GM13977 (cell line): ENCODE data around the gene IFT172.
"Not testable (repeated sequence)": the region's sequence is repeated elsewhere in the genome, so short reads cannot be mapped to it uniquely, and the experiment has no call there.

Experiments
- DNase-seq: peaks from one replicate; pipeline ENCODE4 v3.0.0; 2012; ENCODE audit warnings: low spot score
- in situ Hi-C: fragments of 300-500 bp; cut with MboI; formaldehyde crosslinking; loops from one replicate; pipeline ENCODE4 v1.12.0; 2022; ENCODE audit warnings: low sequenced_read_pairs, low pct_unique_long_range_greater_than_20kb, mixed read lengths, inconsistent platforms; ENCODE audit not compliant: unreplicated experiment
- TF ChIP-seq, protein P1 (sequence below): IDR thresholded peaks from 2 replicates; pipeline ENCODE4 v1.5.1; 2012; ENCODE audit warnings: mild to moderate bottlenecking, control low read depth; ENCODE audit not compliant: insufficient read depth; ENCODE audit errors: extremely low read depth, missing control alignments

IFT172 gene

DNA sequence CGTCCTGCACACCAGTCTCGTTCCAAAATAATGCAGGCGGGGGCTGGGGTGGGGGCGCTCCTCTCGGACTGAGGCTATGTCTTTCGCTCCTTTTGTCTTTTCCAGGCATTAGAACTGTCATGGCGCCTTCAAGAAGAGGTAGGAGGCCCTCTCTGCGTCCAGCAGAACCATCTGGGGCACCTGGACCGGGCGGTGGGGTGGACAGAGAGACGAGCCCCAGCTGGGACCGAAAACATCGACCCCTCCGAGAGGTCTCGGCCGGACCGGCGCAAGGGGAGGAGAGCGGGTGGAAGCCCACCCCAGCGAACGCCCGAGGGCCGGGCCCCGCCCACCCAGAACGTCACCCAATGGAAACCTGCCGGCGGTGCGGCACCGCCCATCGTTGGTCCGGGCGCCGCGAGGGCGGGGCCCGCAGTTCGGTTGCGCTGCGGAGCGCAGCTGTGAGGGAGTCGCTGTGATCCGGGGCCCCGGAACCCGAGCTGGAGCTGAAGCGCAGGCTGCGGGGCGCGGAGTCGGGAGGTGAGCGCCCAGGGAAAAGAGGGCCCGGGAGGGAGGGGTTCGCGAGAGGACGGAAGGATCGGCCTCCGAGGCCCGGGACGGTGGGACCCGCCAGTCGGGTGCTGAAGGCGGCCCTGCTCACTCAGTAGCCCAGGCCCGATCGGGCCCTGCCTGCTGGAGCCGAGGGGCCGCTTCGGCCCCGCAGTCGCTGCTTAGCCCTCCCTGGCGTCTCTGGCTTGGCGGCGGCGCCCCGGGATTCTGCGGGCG, 61.1 kb downstream of the IFT172 start, which contains the start of gene NRBP1:
Gene NRBP1, plus strand, starts transcription at position 419 of the 765 bp plus-strand sequence. CDS start 4,643 bp downstream, outside the sequence.
- TF ChIP-seq, protein P1, sequence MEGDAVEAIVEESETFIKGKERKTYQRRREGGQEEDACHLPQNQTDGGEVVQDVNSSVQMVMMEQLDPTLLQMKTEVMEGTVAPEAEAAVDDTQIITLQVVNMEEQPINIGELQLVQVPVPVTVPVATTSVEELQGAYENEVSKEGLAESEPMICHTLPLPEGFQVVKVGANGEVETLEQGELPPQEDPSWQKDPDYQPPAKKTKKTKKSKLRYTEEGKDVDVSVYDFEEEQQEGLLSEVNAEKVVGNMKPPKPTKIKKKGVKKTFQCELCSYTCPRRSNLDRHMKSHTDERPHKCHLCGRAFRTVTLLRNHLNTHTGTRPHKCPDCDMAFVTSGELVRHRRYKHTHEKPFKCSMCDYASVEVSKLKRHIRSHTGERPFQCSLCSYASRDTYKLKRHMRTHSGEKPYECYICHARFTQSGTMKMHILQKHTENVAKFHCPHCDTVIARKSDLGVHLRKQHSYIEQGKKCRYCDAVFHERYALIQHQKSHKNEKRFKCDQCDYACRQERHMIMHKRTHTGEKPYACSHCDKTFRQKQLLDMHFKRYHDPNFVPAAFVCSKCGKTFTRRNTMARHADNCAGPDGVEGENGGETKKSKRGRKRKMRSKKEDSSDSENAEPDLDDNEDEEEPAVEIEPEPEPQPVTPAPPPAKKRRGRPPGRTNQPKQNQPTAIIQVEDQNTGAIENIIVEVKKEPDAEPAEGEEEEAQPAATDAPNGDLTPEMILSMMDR, result peak; percentile 13
- DNase-seq, result peak; percentile 96
- in situ Hi-C loops, result no loop called here

DNA sequence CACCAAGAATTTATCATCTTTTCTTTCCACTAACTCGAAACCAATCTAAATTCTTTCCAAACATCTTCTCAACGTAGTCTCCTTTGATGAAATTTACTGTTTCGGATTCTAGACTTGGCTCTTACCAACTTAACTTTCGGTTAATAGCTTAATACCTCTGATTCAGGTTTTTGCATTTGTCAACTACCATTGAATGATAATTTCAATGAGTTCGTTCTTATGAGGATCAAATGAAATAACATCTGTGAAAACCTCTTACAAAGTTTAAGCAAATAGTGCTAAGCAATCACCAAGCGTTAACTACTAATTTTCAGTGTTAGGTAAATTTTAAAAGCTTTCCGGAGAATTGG, 61.7 kb downstream of the IFT172 start:
- TF ChIP-seq, protein P1, result no peak
- in situ Hi-C loops, result no loop called here
- no peak for DNase-seq

DNA sequence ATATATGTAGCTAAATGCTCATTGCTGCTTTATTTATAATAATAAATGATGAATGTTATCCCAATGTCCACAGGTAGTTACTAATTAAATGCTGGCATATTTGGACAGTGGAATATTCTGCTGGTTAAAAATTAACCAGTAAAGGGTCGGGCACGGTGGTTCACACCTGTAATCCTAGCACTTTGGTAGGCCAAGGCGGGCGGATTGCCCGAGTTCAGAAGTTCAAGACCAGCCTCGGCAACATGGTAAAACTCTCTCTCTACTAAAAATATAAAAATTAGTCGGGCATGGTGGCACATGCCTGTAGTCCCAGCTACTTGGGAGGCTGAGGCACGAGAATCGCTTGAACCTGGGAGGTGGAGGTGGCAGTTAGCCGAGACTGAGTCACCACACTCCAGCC, 64.5 kb downstream of the IFT172 start:
- in situ Hi-C loops, DNase-seq: not testable (repeated sequence)

DNA sequence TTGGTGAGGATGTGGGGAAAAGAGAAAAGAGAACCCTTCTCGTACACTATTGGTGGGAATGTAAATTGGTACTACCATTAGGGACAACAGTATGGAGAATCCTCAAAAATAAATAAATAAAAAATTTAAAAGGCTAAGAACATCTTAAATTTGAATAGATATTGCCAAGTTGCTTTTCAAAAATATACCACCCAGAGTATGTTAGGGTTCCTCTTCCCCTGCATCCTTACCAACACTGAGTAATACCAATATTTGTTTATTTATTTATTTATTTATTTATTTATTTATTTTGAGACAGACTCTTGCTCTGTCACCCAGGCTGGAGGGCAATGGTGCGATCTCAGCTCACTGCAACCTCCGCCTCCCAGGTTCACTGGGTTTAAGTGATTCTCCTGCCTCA, 66.6 kb downstream of the IFT172 start:
- no peak for DNase-seq
- in situ Hi-C loops, result no loop called here
- TF ChIP-seq, protein P1, result no peak

DNA sequence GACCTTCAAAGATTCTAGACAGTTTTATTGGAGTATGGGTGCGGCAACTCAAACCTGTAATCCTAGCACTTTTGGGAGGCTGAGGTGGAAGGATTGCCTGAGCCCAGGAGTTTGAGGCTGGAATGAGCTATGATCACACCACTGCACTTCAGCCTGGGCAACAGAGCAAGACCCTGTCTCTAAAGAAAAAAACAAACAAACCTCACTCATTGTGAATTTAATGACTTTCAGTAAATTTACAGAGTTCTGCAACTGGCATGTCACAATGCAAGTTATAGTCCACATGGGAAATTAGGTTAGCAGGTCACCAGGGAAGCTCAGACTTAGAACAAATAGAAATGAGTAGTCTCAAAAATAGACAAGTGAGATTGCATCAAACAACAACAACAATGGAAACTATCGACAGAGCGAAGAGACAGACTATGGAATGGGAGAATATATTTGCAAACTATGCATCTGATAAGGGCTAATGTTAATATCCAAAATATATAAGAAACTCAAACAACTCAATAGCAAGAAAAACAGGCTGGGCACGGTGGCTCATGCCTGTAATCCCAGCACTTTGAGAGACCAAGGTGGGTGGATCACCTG, 67.8 kb downstream of the IFT172 start:
- TF ChIP-seq, protein P1, result no peak
- DNase-seq, result no peak
- in situ Hi-C loops, result no loop called here

DNA sequence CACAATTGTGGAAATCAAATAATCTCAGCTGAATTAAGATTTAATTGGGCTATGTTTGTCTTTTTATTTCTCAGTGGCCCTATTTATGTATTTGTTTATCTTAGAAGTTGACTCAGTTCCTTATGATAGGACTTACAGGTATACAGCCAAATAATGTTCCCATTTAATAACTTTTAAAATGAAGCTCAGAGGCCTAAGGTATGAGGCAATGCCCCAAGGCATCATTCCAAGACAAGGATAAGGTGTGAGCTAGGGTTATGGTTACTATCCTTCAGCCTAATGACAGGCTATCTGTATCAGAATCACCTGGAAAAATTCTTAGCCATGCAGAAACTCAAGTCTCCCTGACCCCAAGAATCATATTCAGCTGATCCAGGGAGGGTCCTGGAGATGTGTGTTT, 68.5 kb downstream of the IFT172 start:
- no peak for DNase-seq
- TF ChIP-seq, protein P1, result no peak

DNA sequence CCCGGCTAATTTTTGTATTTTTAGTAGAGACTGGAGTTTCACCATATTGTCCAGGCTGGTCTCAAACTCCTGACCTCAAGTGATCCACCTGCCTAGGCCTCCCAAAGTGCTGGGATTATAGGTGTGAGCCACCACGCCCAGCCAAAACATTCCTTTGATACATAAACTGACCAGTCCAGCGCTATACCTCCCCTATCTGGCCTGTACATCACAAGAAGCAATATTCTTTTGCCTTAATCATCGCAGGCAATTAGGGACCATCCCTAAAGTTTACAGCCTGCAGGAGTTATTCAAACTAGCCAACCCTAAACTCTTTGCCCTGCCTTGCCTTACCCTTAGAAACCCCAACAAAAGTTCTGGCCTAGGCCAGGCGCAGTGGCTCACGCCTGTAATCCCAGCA, 73.4 kb downstream of the IFT172 start:
- DNase-seq, result no peak
- TF ChIP-seq, protein P1, result no peak
- in situ Hi-C loops, result no loop called here

More for the DNA sequence above, 68.5 kb downstream of the IFT172 start:
- in situ Hi-C loops, result no loop called here
